HEK293 (cell line): Measurements from ENCODE around the gene TNIK.
A peak's percentile ranks its signal among the peaks of the same experiment; 100 is the strongest.

Experiments used
- CTCF ChIA-PET: fragments of 350-600 bp; formaldehyde crosslinking; extraction: SDS; loops from one replicate; lab custom pipeline; 2021; ENCODE audit warnings: antibody characterized with exemption; lab: Yijun Ruan, JAX
- POLR2A ChIA-PET: fragments of 300-600 bp; formaldehyde crosslinking; extraction: SDS; loops from one replicate; lab custom pipeline; 2020; ENCODE audit warnings: antibody characterized with exemption, inconsistent platforms; lab: Yijun Ruan, JAX
- H3K27ac ChIP-seq: fragments of 200-500 bp; sonication (Bioruptor generic); 2 replicates; pipeline ENCODE4 v1.5.1; 2014; ENCODE audit warnings: low read depth, low read length, control low read depth, inconsistent platforms; ENCODE audit errors: extremely low read depth
- H3K36me3 ChIP-seq, 2 experiments: fragments of 200-500 bp in 1 of 2; sonication (Bioruptor generic) in 1 of 2; 1 replicate in 1 of 2; 2 replicates in 1 of 2; pipeline ENCODE4 v1.5.1; 2014 to 2017; ENCODE audit warnings: inconsistent platforms in 2 of 2, low read length in 2 of 2; ENCODE audit not compliant: control insufficient read depth in 2 of 2, insufficient read depth in 1 of 2
- H3K4me1 ChIP-seq: fragments of 200-500 bp; sonication (Bioruptor generic); 2 replicates; pipeline ENCODE4 v1.5.1; 2014; ENCODE audit warnings: mild to moderate bottlenecking, low read length, inconsistent platforms; ENCODE audit not compliant: control insufficient read depth, insufficient read depth
- H3K4me3 ChIP-seq: 2 replicates; pipeline ENCODE4 v1.5.1; 2011; ENCODE audit warnings: low read depth, mild to moderate bottlenecking, control low read depth, low read length, moderate library complexity
- H3K9me3 ChIP-seq: fragments of 200-500 bp; sonication (Bioruptor generic); 2 replicates; pipeline ENCODE4 v1.5.1; 2014; ENCODE audit warnings: low read depth, low read length, inconsistent platforms; ENCODE audit not compliant: control insufficient read depth, insufficient read depth
- GLI4 ChIP-seq: fragments of 450-650 bp; formaldehyde crosslinking; IDR thresholded peaks from 2 replicates; pipeline ENCODE4 v1.5.1; 2016; ENCODE audit warnings: missing biosample characterization, missing genetic modification characterization
- GLIS1 ChIP-seq: fragments of 450-650 bp; formaldehyde crosslinking; IDR thresholded peaks from 2 replicates; pipeline ENCODE4 v1.5.1; 2016; ENCODE audit warnings: missing biosample characterization, missing genetic modification characterization
- PRDM10 ChIP-seq: fragments of 450-650 bp; formaldehyde crosslinking; IDR thresholded peaks from 2 replicates; pipeline ENCODE4 v1.5.1; 2016; ENCODE audit warnings: missing biosample characterization, missing genetic modification characterization
- TRIM28 ChIP-seq: IDR thresholded peaks from 2 replicates; pipeline ENCODE4 v1.6.1; 2011; ENCODE audit warnings: low read length, control low read depth, borderline replicate concordance
- WT1 ChIP-seq: fragments of 450-650 bp; formaldehyde crosslinking; IDR thresholded peaks from 2 replicates; pipeline ENCODE4 v1.5.1; 2016; ENCODE audit warnings: missing biosample characterization, missing genetic modification characterization
- ZBTB26 ChIP-seq: fragments of 450-650 bp; formaldehyde crosslinking; optimal IDR thresholded peaks from 2 replicates; pipeline ENCODE3; 2016; ENCODE audit warnings: missing biosample characterization, mild to moderate bottlenecking, missing genetic modification characterization
- ZNF221 ChIP-seq: fragments of 450-650 bp; formaldehyde crosslinking; IDR thresholded peaks from 2 replicates; pipeline ENCODE4 v1.5.1; 2017; ENCODE audit warnings: missing biosample characterization, missing genetic modification characterization, borderline replicate concordance
- ZNF280D ChIP-seq: fragments of 450-650 bp; formaldehyde crosslinking; IDR thresholded peaks from 2 replicates; pipeline ENCODE4 v1.5.1; 2016; ENCODE audit warnings: missing biosample characterization, missing genetic modification characterization
- ZNF394 ChIP-seq: fragments of 450-650 bp; formaldehyde crosslinking; IDR thresholded peaks from 2 replicates; pipeline ENCODE4 v1.5.1; 2016; ENCODE audit warnings: missing biosample characterization, missing genetic modification characterization, mild to moderate bottlenecking, moderate library complexity, borderline replicate concordance
- ZNF530 ChIP-seq: fragments of 450-650 bp; formaldehyde crosslinking; IDR thresholded peaks from 2 replicates; pipeline ENCODE4 v1.5.1; 2016; ENCODE audit warnings: low read depth, missing biosample characterization, missing genetic modification characterization
- ZNF596 ChIP-seq: fragments of 450-650 bp; IDR thresholded peaks from 2 replicates; pipeline ENCODE4 v1.5.0; 2018; ENCODE audit warnings: missing biosample characterization, mild to moderate bottlenecking, missing genetic modification characterization, moderate library complexity
- ZNF623 ChIP-seq: fragments of 450-650 bp; formaldehyde crosslinking; IDR thresholded peaks from 2 replicates; pipeline ENCODE4 v1.5.1; 2016; ENCODE audit warnings: missing biosample characterization, missing genetic modification characterization
- ZNF791 ChIP-seq: fragments of 450-650 bp; formaldehyde crosslinking; IDR thresholded peaks from 2 replicates; pipeline ENCODE4 v1.5.1; 2016; ENCODE audit warnings: missing biosample characterization, missing genetic modification characterization
- ZNF830 ChIP-seq: fragments of 450-650 bp; IDR thresholded peaks from 2 replicates; pipeline ENCODE4 v1.5.0; 2018; ENCODE audit warnings: missing biosample characterization, missing genetic modification characterization, low read depth, mild to moderate bottlenecking, moderate library complexity
- TF ChIP-seq, protein P1 (sequence below): fragments of 450-650 bp; formaldehyde crosslinking; IDR thresholded peaks from 2 replicates; pipeline ENCODE4 v1.5.1; 2016; ENCODE audit warnings: missing biosample characterization, missing genetic modification characterization

The TNIK gene

DNA sequence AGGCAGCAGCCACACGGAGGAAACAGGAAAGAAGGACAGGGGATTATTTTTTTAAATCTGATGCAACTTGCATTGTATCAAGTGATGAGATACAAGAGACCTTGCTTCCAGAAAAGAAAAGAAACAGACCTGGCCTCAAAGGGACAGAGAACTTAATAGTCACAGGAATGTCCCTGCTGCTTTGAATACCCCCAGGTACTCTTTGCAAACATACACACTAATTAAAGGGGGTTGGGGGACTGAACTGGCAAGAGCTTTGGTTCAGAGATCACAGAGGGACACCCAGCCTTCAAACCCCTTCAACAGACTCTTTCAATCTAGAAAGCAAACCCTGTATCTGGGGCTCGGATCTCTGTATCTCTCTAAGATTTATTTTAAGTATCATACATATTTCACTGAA, 18.0 kb downstream of the TNIK start (continued):
- TF ChIP-seq ZNF830 (tag by site-specific recombination), result no peak
- no peak for TF ChIP-seq ZNF221
- TF ChIP-seq ZNF623 (tag by site-specific recombination), result no peak

GRCh38 chr3:171441381-171441780, 18.8 kb downstream of the TNIK start:
- no peaks in the 10 kb centered on the region for H3K9me3 ChIP-seq
- H3K4me1 ChIP-seq, result peaks cover 6% of the 10 kb centered on the region; the same call in 1 of the 2 replicates
- ChIA-PET POLR2A (no interaction called here), CTCF (no interaction called here)
- H3K36me3 ChIP-seq, result no peaks in the 10 kb centered on the region
- TF ChIP-seq WT1 (tag by site-specific recombination), result no peak
- TF ChIP-seq GLIS1 (tag by site-specific recombination), result no peak
- no peak overlapping the region for H3K4me3 ChIP-seq
- H3K27ac ChIP-seq, result no peak overlapping the region

- H3K27ac ChIP-seq, result no peak overlapping the region
- POLR2A ChIA-PET, result no interaction called here
- H3K9me3 ChIP-seq, result no peaks in the 10 kb centered on the region
- no peak overlapping the region for H3K4me3 ChIP-seq
- H3K4me1 ChIP-seq, result peaks cover 3% of the 10 kb centered on the region; the same call in 1 of the 2 replicates
- H3K36me3 ChIP-seq, result no peaks in the 10 kb centered on the region
- no peak for TF ChIP-seq TRIM28
- TF ChIP-seq ZNF530 (tag by site-specific recombination), result peak; percentile 91
- TF ChIP-seq ZBTB26 (tag by site-specific recombination), result no peak
- TF ChIP-seq ZNF596 (tag by site-specific recombination), result no peak
- TF ChIP-seq, protein P1, sequence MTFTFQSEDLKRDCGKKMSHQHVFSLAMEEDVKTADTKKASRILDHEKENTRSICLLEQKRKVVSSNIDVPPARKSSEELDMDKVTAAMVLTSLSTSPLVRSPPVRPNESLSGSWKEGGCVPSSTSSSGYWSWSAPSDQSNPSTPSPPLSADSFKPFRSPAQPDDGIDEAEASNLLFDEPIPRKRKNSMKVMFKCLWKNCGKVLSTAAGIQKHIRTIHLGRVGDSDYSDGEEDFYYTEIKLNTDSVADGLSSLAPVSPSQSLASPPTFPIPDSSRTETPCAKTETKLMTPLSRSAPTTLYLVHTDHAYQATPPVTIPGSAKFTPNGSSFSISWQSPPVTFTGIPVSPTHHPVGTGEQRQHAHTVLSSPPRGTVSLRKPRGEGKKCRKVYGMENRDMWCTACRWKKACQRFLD (tag by site-specific recombination), result no peak
- CTCF ChIA-PET, result interaction anchor here (0.6 kb wide), 1 partner anchor 298 kb away, joined by 4 read pairs; no protein-coding TSS in a partner anchor
These were observed 20.2 kb downstream of the TNIK start for GRCh38 chr3:171439996-171440395.

DNA sequence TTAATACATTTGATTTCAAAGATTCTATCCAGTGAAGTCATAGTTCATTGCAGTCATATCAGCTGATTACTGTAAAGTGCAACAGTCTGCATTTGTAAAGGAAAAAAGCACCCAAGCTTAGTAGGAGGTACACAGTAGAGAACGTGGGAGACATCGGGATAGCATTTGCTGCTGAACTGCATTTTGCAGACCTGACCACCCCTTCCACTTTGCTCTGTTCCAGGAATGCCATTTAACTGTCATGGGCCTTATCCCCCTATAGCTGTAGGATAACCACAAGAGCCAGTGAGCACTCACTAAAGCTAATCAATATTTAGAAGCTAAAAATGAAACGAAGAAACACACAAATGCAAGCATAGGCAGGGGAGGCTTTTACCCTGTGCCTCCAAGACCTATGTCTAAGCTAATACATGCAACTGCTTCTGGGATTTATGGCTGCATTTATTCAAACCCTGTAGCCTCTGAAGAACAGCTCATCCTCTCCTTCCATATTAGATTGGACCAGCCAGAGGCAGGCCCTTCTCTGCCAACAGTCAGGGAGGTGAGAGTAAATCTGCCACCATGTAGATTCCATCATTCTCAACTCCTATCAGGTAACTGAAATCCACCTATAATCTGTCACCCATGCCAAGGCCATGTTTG, 23.0 kb downstream of the TNIK start:
- H3K27ac ChIP-seq, result no peak overlapping the region
- H3K4me1 ChIP-seq, result no peaks in the 10 kb centered on the region
- POLR2A ChIA-PET, result interaction anchor here (1.2 kb wide), 1 partner anchor 10 kb away, joined by 6 read pairs; no protein-coding TSS in a partner anchor
- no peaks in the 10 kb centered on the region for H3K36me3 ChIP-seq
- H3K4me3 ChIP-seq, result no peak overlapping the region
- TF ChIP-seq ZNF394 (tag by site-specific recombination), result no peak
- peak; percentile 21; the same call in 1 of the 2 replicates for TF ChIP-seq PRDM10 (tag by site-specific recombination)
- TF ChIP-seq GLI4 (tag by site-specific recombination), result no peak
- TF ChIP-seq GLIS1 (tag by site-specific recombination), result peak; percentile 48
- TF ChIP-seq ZNF280D (tag by site-specific recombination), result no peak
- TF ChIP-seq ZNF791 (tag by site-specific recombination), result no peak
- TF ChIP-seq, all 188 proteins: peak for 2
- H3K9me3 ChIP-seq, result no peaks in the 10 kb centered on the region
- CTCF ChIA-PET, result interaction anchor here (0.6 to 1.1 kb wide), 3 partner anchors 23 to 271 kb away, joined by 3 to 4 read pairs (median 3); no protein-coding TSS in a partner anchor
